GM21576 (cell line): ENCODE data around the gene CCNK.

Experiments
- ATAC-seq: cut with Tn5 transposase; IDR thresholded peaks from one replicate; pipeline ENCODE4 v1.9.1; 2021; ENCODE audit warnings: mild to moderate bottlenecking, moderate library complexity; ENCODE audit not compliant: unreplicated experiment

The CCNK gene

GRCh38 chr14:99549684-99550083 lies 68.5 kb downstream of the CCNK start:
- no peak for ATAC-seq

- no peak for ATAC-seq
Observed at GRCh38 chr14:99550387-99550992, 69.3 kb downstream of the CCNK start.

GRCh38 chr14:99551034-99551922 lies 70.1 kb downstream of the CCNK start:
- ATAC-seq = no peak

GRCh38 chr14:99552021-99552553 lies 70.9 kb downstream of the CCNK start:
- no peak for ATAC-seq

GRCh38 chr14:99552572-99553216 lies 71.5 kb downstream of the CCNK start:
- no peak for ATAC-seq

GRCh38 chr14:99554184-99554583 lies 73.0 kb downstream of the CCNK start:
- ATAC-seq = no peak

GRCh38 chr14:99554757-99555531 lies 73.7 kb downstream of the CCNK start:
- ATAC-seq = no peak

- ATAC-seq = no peak
Observed at GRCh38 chr14:99556134-99556791, 75.1 kb downstream of the CCNK start.

GRCh38 chr14:99559286-99559990 lies 78.2 kb downstream of the CCNK start:
- ATAC-seq = no peak

- ATAC-seq = no peak
Observed at GRCh38 chr14:99560403-99560802, 79.2 kb downstream of the CCNK start.

GRCh38 chr14:99560922-99561683 lies 79.9 kb downstream of the CCNK start:
- no peak for ATAC-seq

- no peak for ATAC-seq
Observed at GRCh38 chr14:99561864-99562263, 80.7 kb downstream of the CCNK start.
